BJ (cell line): Measurements from ENCODE around the gene UGGT1. TPM values are rescaled to one million over a fixed set of nuclear protein-coding genes. Genes with fewer than 3 reads are reported as not detected.
"Not testable (repeated sequence)": the region's sequence is repeated elsewhere in the genome, so short reads cannot be mapped to it uniquely, and the experiment has no call there.

Experiments used
- CTCF ChIA-PET: fragments of 350-600 bp; formaldehyde crosslinking; extraction: SDS; loops from one replicate; lab custom pipeline; 2021; ENCODE audit warnings: antibody characterized with exemption, inconsistent platforms; lab: Yijun Ruan, JAX
- POLR2A ChIA-PET: fragments of 300-600 bp; sonication (Branson Sonifier 250); formaldehyde crosslinking; extraction: SDS; loops from one replicate; lab custom pipeline; 2021; ENCODE audit warnings: antibody characterized with exemption; lab: Charles Lee
- DNase-seq: peaks from one replicate; pipeline ENCODE4 v3.0.0-alpha.2; 2011; ENCODE audit warnings: low read depth
- H3K27me3 ChIP-seq: 2 replicates; pipeline ENCODE4 v1.6.0; 2011; ENCODE audit warnings: low read length; ENCODE audit not compliant: control insufficient read depth, insufficient read depth
- H3K36me3 ChIP-seq: 2 replicates; pipeline ENCODE4 v1.5.1; 2011; ENCODE audit warnings: low read length; ENCODE audit not compliant: control insufficient read depth, insufficient read depth
- H3K4me3 ChIP-seq: 2 replicates; pipeline ENCODE4 v1.5.1; 2011; ENCODE audit warnings: low read depth, mild to moderate bottlenecking, control low read depth, low read length
- polyA plus RNA-seq: library from polyadenylated mRNA; depleted of rRNA; stranded (reverse); fragments of >200 nt; gene quantifications from 2 replicates; pipeline ENCODE4 v1.2.3, GENCODE V29; 2011
- TF ChIP-seq, protein P1 (sequence below): IDR thresholded peaks from 2 replicates; pipeline ENCODE4 v1.5.1; 2011; ENCODE audit warnings: low read depth, mild to moderate bottlenecking, control low read depth, inconsistent platforms, low read length, moderate library complexity; ENCODE audit not compliant: insufficient read depth

The UGGT1 gene
- polyA plus RNA-seq, 1 experiment = 28.6 TPM

- Histone ChIP-seq H3K27me3 (no peaks in the 10 kb centered on the region), H3K4me3 (no peak overlapping the region), H3K36me3 (no peaks in the 10 kb centered on the region)
- POLR2A ChIA-PET = no interaction called here
- TF ChIP-seq, protein P1, sequence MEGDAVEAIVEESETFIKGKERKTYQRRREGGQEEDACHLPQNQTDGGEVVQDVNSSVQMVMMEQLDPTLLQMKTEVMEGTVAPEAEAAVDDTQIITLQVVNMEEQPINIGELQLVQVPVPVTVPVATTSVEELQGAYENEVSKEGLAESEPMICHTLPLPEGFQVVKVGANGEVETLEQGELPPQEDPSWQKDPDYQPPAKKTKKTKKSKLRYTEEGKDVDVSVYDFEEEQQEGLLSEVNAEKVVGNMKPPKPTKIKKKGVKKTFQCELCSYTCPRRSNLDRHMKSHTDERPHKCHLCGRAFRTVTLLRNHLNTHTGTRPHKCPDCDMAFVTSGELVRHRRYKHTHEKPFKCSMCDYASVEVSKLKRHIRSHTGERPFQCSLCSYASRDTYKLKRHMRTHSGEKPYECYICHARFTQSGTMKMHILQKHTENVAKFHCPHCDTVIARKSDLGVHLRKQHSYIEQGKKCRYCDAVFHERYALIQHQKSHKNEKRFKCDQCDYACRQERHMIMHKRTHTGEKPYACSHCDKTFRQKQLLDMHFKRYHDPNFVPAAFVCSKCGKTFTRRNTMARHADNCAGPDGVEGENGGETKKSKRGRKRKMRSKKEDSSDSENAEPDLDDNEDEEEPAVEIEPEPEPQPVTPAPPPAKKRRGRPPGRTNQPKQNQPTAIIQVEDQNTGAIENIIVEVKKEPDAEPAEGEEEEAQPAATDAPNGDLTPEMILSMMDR = no peak
- no peak for DNase-seq
- CTCF ChIA-PET = no interaction called here
Measured at GRCh38 chr2:128208023-128208422, 117.0 kb downstream of the UGGT1 start.

DNA sequence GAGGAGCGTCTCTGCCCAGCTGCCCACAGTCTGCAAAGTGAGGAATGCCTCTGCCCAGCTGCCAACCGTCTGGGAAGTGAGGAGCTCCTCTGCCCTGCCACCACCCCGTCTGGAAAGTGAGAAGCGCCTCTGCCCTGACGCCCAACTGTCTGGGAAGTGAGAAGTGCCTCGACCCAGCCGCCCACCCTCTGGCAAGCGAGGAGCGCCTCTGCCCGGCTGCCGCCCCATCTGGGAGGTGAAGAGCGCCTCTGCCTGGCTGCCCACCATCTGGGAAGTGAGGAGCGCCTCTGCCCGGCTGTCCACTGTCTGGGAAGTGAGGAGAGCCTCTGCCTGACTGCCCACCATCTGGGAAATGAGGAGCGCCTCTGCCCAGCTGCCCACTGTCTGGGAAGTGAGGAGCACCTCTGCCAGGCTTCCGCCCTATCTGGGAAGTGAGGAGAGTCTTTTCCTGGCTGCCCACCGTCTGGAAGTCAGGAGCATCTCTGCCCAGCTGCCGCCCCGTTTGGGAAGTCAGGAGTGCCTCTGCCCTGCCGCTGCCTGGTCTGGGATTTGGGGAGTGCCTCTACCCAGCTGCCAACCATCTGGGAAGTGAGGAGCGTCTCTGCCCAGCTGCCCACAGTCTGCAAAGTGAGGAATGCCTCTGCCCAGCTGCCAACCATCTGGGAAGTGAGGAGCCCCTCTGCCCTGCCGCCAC, 117.8 kb downstream of the UGGT1 start:
- H3K27me3 ChIP-seq, H3K36me3 ChIP-seq, H3K4me3 ChIP-seq, DNase-seq, POLR2A ChIA-PET, CTCF ChIA-PET: not testable (repeated sequence)

GRCh38 chr2:128214251-128214650, 123.3 kb downstream of the UGGT1 start:
- Histone ChIP-seq H3K4me3 (no peak overlapping the region), H3K27me3 (no peaks in the 10 kb centered on the region; the same call in 1 of the 2 replicates), H3K36me3 (no peaks in the 10 kb centered on the region)
- ChIA-PET POLR2A (no interaction called here), CTCF (interaction anchor here (1.5 kb wide), 1 partner anchor 10 kb away, joined by 4 read pairs; no protein-coding TSS in a partner anchor)
- TF ChIP-seq, protein P1 = no peak
- DNase-seq = no peak

DNA sequence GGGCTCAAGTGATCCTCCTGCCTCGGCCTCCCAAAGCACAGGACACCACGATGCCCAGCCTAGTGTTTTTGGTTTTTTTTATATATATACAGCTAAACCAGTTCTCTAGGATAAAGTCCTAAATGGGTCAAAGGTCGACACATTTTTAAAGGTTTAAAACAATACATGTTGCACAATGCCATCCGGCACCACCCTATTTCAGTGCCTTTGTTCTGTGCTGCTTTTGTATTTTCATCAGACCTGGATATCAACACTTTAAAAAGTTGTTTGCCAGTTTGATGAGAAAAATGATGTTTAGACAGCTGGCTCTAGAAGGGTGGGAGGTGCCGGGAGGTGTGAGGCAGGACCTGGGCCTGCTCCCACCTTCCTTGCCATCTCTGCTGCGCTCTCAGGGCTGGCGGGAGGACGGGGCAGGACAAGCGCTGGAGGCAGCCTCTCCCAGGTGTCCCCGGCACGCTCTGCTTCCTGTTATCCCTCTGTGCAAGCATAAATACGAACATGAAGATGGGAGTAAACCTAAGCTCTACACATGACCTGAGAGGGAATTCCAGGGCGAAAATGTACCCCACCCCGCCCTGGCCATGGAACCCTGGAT, 124.0 kb downstream of the UGGT1 start:
- no peak for DNase-seq
- TF ChIP-seq, protein P1 = no peak
- no peaks in the 10 kb centered on the region for H3K36me3 ChIP-seq
- ChIA-PET POLR2A (no interaction called here), CTCF (interaction anchor here (0.7 to 1.5 kb wide), 2 partner anchors 11 to 94 kb away, joined by 3 to 4 read pairs; no protein-coding TSS in a partner anchor)
- H3K4me3 ChIP-seq = no peak overlapping the region
- H3K27me3 ChIP-seq = peaks cover under 1% of the 10 kb centered on the region; the same call in 1 of the 2 replicates

GRCh38 chr2:128215897-128216642, 125.1 kb downstream of the UGGT1 start:
- CTCF ChIA-PET = interaction anchor here (0.7 to 1.5 kb wide), 3 partner anchors 12 to 93 kb away, joined by 3 to 4 read pairs (median 4); no protein-coding TSS in a partner anchor
- H3K36me3 ChIP-seq = no peaks in the 10 kb centered on the region
- POLR2A ChIA-PET = no interaction called here
- peaks cover 3% of the 10 kb centered on the region; the same call in 1 of the 2 replicates for H3K27me3 ChIP-seq
- TF ChIP-seq, protein P1 = no peak
- DNase-seq = no peak
- H3K4me3 ChIP-seq = no peak overlapping the region
